Endodermal cell (in vitro differentiated cells): ENCODE results near the gene ZSWIM4. TPM values are rescaled to one million over a fixed set of nuclear protein-coding genes. Genes with fewer than 3 reads are reported as not detected.

Source experiments
- DNase-seq: peaks from one replicate; pipeline ENCODE4 v3.0.0-alpha.2; 2017
- H3K27ac ChIP-seq: 2 replicates; pipeline ENCODE4 v1.5.1; 2013; ENCODE audit warnings: mild to moderate bottlenecking, low read depth, low read length, moderate library complexity
- H3K27me3 ChIP-seq: 2 replicates; pipeline ENCODE4 v1.6.1; 2013; ENCODE audit warnings: mild to moderate bottlenecking, low read length, moderate library complexity; ENCODE audit not compliant: insufficient read depth, control insufficient read depth, poor library complexity, severe bottlenecking
- H3K36me3 ChIP-seq: 2 replicates; pipeline ENCODE4 v1.7.0; 2013; ENCODE audit warnings: mild to moderate bottlenecking, low read length, moderate library complexity; ENCODE audit not compliant: control insufficient read depth, insufficient read depth
- H3K4me1 ChIP-seq: one replicate; pipeline ENCODE4 v1.7.0; 2013; ENCODE audit warnings: low read length; ENCODE audit not compliant: control insufficient read depth, insufficient read depth
- H3K4me3 ChIP-seq: 2 replicates; pipeline ENCODE4 v1.5.1; 2013; ENCODE audit warnings: mild to moderate bottlenecking, low read length, moderate library complexity
- H3K9ac ChIP-seq: 2 replicates; pipeline ENCODE4 v1.6.1; 2013; ENCODE audit warnings: mild to moderate bottlenecking, low read length, moderate library complexity; ENCODE audit not compliant: poor library complexity, severe bottlenecking; ENCODE audit errors: extremely low read depth
- H3K9me3 ChIP-seq: 2 replicates; pipeline ENCODE4 v1.6.1; 2013; ENCODE audit warnings: mild to moderate bottlenecking, low read length, moderate library complexity; ENCODE audit not compliant: control insufficient read depth
- H3K27ac Mint-ChIP-seq: 2 replicates; pipeline ENCODE4 v1.8.0; 2020; ENCODE audit warnings: mixed read lengths
- H3K27me3 Mint-ChIP-seq: 2 replicates; pipeline ENCODE4 v1.8.0; 2021; ENCODE audit warnings: mild to moderate bottlenecking, mixed read lengths; ENCODE audit not compliant: insufficient read depth
- H3K36me3 Mint-ChIP-seq: 2 replicates; pipeline ENCODE4 v1.8.0; 2020; ENCODE audit warnings: low read depth, mixed read lengths
- H3K4me1 Mint-ChIP-seq: 2 replicates; pipeline ENCODE4 v1.8.0; 2020; ENCODE audit warnings: mixed read lengths
- H3K4me3 Mint-ChIP-seq: 2 replicates; pipeline ENCODE4 v1.8.0; 2020; ENCODE audit warnings: mild to moderate bottlenecking, moderate library complexity, mixed read lengths
- H3K9me3 Mint-ChIP-seq: 2 replicates; pipeline ENCODE4 v1.8.0; 2020; ENCODE audit warnings: mild to moderate bottlenecking, mixed read lengths
- WGBS, 2 experiments: methylation state at CpG; one replicate each; pipeline versions ENCODE4 v1.1.5 to v1.1.7; 2013; ENCODE audit warnings: missing lambda C conversion rate in 2 of 2, mixed read lengths in 1 of 2; ENCODE audit not compliant: insufficient coverage in 1 of 2, insufficient read length in 1 of 2; 5-methylcytosine and 5-hydroxymethylcytosine counted together
- total RNA-seq, 2 donors: library from RNA; stranded (reverse); fragmentation: NEBNext Ultra II Directional in 1 of 2; extraction: Animal tissue kit (Norgen Biotek cat#: 25700) in 1 of 2; gene quantifications; 2 replicates in 1 of 2; 3 replicates in 1 of 2; pipeline ENCODE4 v1.2.1, GENCODE V29; 2021
- TF ChIP-seq, protein P1 (sequence below): fragments of 200-600 bp; sonication (generic); conservative IDR thresholded peaks from 2 replicates; pipeline ENCODE4 v1.5.0; 2021; ENCODE audit warnings: antibody characterized with exemption, mild to moderate bottlenecking

ZSWIM4 gene
- total RNA-seq, 2 donors from 2014 or later, result 30.0 to 41.9 TPM

DNA sequence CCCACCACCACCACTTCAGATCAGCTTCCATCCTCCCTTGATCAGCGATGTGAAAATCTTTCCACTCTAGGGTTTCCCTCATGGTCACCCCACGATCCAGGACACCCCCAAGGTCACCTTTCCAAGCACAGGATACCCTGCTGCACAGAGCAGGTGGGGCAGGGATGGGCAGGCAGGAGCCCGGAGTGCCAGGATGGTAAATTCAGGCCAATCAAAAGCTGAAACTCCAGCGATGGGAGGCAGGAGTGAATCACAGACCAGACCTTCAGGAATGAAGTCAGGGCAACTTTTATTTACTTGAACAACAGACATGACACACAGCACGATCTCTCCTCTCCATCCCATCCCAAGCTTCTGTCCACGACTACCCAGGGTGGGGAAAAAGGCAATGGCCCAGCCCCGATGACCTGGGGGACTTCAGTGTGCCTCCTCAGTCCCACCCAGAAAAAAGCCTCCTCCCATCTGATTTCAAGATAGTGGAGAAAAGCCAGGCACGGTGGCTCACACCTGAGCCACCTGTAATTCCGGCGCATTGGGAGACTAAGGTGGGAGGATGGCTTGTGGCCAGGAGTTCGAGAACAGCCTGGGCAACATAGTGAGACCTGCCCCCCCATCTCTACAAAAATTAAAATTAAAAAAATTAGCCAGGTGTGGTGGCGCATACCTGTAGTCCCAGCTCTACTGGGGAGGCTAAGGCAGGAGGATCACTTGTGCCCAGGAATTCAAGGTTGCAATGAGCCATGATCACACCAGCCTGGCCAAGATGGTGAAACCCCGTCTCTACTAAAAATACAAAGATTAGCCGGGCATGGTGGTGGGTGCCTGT, 39.2 kb downstream of the ZSWIM4 start:
- peak overlapping the region; percentile 53 for H3K4me3 ChIP-seq
- WGBS, 2 experiments, result 88 to 92% methylated on average over 5 to 14 of the region's 14 CpGs
- H3K9me3 Mint-ChIP-seq, result no peaks in the 10 kb centered on the region
- H3K36me3 Mint-ChIP-seq, result peaks cover 20% of the 10 kb centered on the region
- H3K9me3 ChIP-seq, result no peaks in the 10 kb centered on the region
- peak overlapping the region; percentile 62 for H3K4me3 Mint-ChIP-seq
- H3K27ac ChIP-seq, result no peak overlapping the region
- H3K4me1 Mint-ChIP-seq, result peaks cover 4% of the 10 kb centered on the region
- H3K27me3 Mint-ChIP-seq, result no peaks in the 10 kb centered on the region
- H3K27ac Mint-ChIP-seq, result peak overlapping the region; percentile 78
- peak; percentile 58 for DNase-seq
- TF ChIP-seq, protein P1, sequence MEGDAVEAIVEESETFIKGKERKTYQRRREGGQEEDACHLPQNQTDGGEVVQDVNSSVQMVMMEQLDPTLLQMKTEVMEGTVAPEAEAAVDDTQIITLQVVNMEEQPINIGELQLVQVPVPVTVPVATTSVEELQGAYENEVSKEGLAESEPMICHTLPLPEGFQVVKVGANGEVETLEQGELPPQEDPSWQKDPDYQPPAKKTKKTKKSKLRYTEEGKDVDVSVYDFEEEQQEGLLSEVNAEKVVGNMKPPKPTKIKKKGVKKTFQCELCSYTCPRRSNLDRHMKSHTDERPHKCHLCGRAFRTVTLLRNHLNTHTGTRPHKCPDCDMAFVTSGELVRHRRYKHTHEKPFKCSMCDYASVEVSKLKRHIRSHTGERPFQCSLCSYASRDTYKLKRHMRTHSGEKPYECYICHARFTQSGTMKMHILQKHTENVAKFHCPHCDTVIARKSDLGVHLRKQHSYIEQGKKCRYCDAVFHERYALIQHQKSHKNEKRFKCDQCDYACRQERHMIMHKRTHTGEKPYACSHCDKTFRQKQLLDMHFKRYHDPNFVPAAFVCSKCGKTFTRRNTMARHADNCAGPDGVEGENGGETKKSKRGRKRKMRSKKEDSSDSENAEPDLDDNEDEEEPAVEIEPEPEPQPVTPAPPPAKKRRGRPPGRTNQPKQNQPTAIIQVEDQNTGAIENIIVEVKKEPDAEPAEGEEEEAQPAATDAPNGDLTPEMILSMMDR, result no peak
- no peak overlapping the region for H3K9ac ChIP-seq
- no peaks in the 10 kb centered on the region for H3K36me3 ChIP-seq
- H3K27me3 ChIP-seq, result no peaks in the 10 kb centered on the region
- H3K4me1 ChIP-seq, result no peaks in the 10 kb centered on the region

DNA sequence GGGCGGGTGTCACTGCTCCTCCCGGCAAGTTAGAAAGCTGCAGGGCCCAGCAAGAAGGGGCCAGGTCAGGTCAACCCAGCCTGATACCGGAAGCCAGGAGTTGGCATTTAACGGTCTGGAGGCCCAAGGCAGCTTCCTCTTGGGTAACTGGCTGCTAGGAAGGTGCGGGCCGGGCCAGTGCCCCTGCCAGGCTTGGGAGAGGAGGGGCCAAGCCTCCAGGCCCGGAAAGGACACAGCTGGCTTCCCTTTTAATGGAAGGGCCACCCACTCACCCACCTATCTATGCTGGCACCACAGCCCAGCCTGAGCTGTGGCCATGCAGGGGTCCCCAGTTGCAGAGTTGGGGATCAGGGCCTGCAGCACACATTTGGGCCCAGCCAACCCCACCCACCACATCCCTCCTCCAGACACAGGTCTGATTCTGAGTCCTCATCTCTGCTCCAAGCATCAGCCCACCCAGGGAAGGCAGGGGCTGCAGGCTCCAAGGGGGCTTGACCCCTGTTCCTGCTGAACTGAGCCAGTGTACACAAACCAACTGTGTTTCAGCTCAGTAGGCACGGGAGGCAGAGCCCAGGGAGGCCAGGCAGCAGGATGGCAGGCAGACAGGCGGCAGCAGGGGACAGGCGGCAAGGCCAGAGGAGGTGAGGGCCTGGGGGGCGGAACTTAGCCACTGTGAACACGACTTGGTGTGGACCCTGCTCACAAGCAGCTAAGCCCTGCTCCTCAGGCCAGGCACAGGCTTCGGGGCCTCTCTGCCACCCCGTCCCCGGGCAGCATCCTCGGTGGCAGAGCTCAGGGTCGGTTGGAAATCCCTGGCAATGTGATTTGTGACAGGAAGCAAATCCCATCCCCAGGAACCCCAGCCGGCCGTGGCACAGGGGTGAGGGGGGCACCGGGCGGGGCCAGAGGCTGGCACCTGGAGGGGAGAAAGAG, 40.8 kb downstream of the ZSWIM4 start:
- TF ChIP-seq, protein P1, result no peak
- Mint-ChIP-seq H3K27me3 (no peaks in the 10 kb centered on the region), H3K9me3 (no peaks in the 10 kb centered on the region), H3K27ac (no peak overlapping the region), H3K4me1 (peaks cover 8% of the 10 kb centered on the region), H3K36me3 (peaks cover 8% of the 10 kb centered on the region), H3K4me3 (no peak overlapping the region)
- WGBS, 2 experiments, result 92 to 93% methylated on average over 16 to 21 of the region's 21 CpGs
- H3K9me3 ChIP-seq, result no peaks in the 10 kb centered on the region
- peaks cover under 1% of the 10 kb centered on the region for H3K4me1 ChIP-seq
- no peaks in the 10 kb centered on the region for H3K27me3 ChIP-seq
- H3K36me3 ChIP-seq, result no peaks in the 10 kb centered on the region
- H3K27ac ChIP-seq, result no peak overlapping the region
- DNase-seq, result peak; percentile 47
- H3K4me3 ChIP-seq, result no peak overlapping the region
- H3K9ac ChIP-seq, result no peak overlapping the region

DNA sequence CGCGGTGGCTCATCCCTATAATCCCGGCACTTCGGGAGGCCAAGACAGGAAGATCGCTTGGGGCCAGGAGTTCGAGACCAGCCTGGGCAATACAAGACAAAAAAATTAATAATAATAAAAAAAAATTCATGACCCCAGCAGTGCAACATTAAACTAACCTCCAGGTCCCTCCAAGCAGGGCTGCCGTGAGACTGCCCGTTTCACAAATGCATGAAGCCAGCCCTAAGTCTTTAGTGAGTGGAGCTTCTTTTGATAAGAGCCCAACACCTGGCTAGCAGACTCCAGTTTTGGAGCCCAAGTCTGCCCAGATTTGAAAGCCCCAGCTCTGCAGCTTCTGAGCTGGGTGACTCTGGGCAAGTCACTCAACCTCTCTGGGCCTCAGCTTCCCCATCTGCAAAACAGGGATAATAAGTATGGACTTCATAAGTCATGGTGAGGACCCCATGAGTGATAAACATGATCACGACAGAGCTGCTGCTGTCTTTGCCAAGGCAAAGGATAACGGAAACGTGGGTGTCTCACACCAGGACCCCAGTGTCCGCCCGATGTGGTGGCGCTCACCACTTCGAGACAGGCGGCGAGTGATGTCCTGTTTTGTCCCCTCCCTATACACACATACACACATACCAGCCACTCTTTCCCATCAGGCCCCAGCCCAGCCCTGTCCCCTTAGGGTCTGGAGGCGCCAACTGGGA, 43.3 kb downstream of the ZSWIM4 start:
- H3K27me3 Mint-ChIP-seq, result no peaks in the 10 kb centered on the region
- Histone ChIP-seq H3K9ac (no peak overlapping the region), H3K9me3 (no peaks in the 10 kb centered on the region), H3K27me3 (no peaks in the 10 kb centered on the region), H3K36me3 (no peaks in the 10 kb centered on the region), H3K4me1 (peaks cover 12% of the 10 kb centered on the region), H3K4me3 (no peak overlapping the region), H3K27ac (peak overlapping the region; percentile 38)
- H3K36me3 Mint-ChIP-seq, result peaks cover 2% of the 10 kb centered on the region
- no peak overlapping the region for H3K4me3 Mint-ChIP-seq
- 97% methylated on average over 16 to 18 of the region's 18 CpGs for WGBS, 2 experiments
- peaks cover 4% of the 10 kb centered on the region for H3K4me1 Mint-ChIP-seq
- H3K27ac Mint-ChIP-seq, result peak overlapping the region; percentile 48
- H3K9me3 Mint-ChIP-seq, result no peaks in the 10 kb centered on the region
- TF ChIP-seq, protein P1, result no peak
- DNase-seq, result no peak
